Fibroblast of peridontal ligament (primary cell): Measurements from ENCODE around the gene OR6M1.

Experiments used
- DNase-seq: peaks from one replicate; pipeline ENCODE4 v3.0.0-alpha.2; 2010; ENCODE audit errors: extremely low read depth

Gene OR6M1

GRCh38 chr11:123775715-123776549, 30.2 kb downstream of the OR6M1 start:
- no peak for DNase-seq

DNA sequence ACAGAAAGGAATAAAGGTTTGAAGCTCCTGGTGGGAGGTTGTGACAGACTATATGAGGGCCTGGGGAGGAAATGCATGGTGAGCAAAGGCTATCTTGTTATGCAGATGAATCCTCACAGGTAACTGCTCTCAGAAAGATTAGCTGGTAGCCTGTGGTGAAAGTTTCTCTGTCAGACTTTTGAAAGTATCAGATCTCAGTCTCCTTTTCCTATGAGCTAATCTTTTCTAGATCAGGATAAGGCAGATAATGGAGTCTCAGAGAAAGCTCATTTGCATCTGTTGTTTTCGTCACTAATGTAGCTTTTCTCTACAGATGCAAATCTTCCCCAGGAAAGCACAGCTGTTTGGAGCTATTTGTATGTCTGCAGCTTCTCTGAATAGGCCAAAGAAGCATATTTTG, 30.9 kb downstream of the OR6M1 start:
- no peak for DNase-seq

DNA sequence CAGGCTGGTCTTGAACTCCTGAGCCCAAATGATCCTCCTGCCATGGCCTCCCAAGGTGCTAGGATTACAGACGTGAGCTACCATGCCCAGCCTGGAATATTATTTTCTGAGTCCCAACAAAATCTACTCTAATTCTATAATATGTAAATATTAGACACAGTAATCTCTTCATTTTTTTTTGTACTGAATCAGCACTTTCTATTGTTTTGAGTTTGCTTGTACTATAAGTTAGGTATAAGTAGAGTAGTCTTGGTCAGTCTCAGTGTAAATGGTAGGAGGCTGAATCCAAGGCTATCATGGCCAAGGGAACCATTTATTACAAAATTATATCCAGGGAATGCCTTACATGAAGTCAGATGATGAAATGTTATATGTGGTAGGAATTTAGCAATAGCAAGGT, 32.2 kb downstream of the OR6M1 start:
- no peak for DNase-seq

- DNase-seq = no peak
Measured at GRCh38 chr11:123773026-123773425, 33.1 kb downstream of the OR6M1 start.

- DNase-seq = no peak
Measured at GRCh38 chr11:123771664-123772063, 34.5 kb downstream of the OR6M1 start.

DNA sequence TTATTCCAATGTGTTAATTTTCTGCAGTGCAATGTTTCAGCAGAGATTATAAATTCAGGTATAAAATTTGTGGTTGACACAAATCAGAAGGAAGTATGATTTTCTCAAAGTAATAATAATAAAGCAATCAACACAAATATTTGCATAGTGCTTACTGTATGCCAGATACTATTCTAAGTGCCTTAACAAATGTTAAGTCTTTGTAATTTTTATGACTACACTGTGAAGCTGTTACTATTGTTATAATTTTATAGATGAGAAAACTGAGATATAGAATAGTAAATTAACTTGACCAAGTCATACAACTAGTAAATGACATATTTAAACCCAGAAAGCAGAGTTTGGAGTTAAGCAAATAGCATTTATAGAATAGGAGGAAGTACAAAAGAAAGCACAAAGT, 35.4 kb downstream of the OR6M1 start:
- no peak for DNase-seq

DNA sequence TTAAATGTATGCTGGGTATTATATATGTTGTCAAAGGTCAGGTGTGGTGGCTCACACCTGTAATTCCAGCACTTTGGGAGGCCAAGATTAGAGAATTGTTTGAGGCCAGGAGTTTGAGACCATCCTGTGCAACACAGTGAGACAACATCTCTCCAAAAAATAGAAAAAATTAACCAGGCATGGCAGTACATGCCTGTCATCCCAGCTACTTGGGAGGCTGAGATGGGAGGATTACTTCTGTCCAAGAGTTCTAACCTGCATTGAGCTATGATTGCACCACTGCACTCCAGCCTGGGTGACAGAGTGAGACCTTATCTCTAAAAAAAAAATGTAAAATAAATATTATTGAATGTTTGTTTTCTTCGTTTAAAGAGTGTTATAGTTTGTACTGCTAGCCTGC, 40.5 kb downstream of the OR6M1 start:
- no peak for DNase-seq

DNA sequence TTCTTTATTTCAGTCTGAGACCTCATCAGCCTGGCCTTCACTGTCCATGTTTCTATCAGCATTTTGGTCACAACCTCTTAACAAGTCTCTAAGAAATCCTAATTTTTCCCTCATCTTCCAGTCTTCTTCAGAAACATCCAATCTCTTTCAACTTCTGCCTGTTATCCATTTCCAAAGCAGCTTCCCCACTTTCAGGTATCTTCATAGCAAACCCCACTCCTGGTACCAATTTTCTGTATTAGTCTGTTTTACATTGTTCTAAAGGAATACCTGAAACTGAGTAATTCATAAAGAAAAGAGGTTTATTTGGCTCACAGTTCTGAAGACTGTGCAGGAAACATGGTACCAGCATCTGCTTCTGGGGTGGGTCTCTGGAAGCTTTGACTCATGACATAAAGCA, 43.7 kb downstream of the OR6M1 start:
- no peak for DNase-seq

DNA sequence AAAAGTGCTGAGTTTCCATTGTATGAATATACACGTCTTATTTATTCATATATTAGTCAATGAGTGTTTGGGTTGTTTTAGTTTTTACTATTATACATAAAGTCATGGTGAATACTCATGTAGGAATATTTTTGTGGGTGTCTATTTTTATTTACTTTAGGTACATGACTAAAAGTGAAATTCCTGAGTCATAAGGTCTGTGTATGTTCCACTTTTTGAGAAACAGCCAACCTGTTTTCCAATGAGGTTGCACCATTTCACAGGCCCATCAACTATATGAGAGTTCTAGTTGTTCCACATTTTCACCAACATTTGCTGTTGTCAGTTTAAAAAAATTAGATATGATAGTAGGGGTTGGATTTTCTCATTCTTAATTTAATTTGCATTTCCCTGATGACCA, 45.3 kb downstream of the OR6M1 start:
- DNase-seq = no peak

DNA sequence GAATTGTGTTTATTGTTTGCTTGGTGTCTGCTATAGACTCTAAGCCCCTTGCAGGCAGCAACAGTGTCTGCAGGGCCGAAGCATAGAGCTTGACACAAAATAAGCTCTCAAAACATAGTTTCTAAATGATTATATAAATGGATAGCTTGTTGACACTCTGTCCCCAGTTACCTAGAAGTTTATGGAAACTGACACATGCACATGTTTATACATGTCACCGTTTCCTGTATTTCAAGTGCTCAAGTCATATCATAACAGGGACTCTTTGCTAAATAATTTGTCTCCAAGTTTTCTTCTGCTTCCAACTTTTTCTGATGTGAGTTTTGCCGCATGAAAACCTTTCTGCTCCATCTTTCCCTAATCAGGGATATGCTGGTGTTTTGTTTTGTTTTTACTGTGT, 48.2 kb downstream of the OR6M1 start:
- DNase-seq = no peak

- DNase-seq = no peak
Measured at GRCh38 chr11:123755813-123756212, 50.3 kb downstream of the OR6M1 start.
